ENCODE measurements around the gene RPS6KA1. TPM values are rescaled to one million over a fixed set of nuclear protein-coding genes. Genes with fewer than 3 reads are reported as not detected.

Gene RPS6KA1
- total and polyA plus RNA-seq, 2 of the 8 experiments (the other 6 are each of a cell fraction or from before 2014, with no cell fraction given): 44.3 to 55.0 TPM

DNA sequence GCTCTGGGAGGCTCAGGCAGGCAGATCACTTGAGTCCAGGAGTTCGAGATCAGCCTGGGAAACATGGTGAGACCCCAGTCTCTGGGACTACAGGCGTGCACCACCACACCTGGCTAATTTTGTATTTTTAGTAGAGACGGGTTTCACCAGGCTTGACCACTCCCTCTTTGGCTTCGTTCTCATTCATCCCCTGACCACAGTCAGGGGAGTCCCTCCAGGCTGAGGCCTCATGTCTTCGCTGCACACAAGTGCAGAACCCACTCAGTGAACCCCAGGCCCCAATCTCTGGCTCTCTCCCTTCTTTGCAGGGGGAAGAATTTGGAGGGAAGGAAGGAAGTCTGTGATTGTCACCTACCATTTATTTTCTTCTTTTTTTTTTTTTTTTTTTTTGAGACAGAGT is 9.2 kb upstream of the RPS6KA1 start (continued):
- TF ChIP-seq CBX8 (IDR thresholded peaks at IDR 0.05; ENCODE audit: borderline replicate concordance, low read depth, low read length) (no peak), YY1 (IDR thresholded peaks at IDR 0.05; ENCODE audit: low read depth, low read length) (no peak), RNF2 (IDR thresholded peaks at IDR 0.05; ENCODE audit: borderline replicate concordance, low read depth, low read length, missing control alignments, poor library complexity, severe bottlenecking) (no peak)

Measured in H1 (cell line).